Measurements from ENCODE around the gene RUBCNL. TPM values are rescaled to one million over a fixed set of nuclear protein-coding genes. Genes with fewer than 3 reads are reported as not detected.
A peak's percentile ranks its signal among the peaks of the same experiment; 100 is the strongest.

The RUBCNL gene
- total RNA-seq, 4 donors from 2014 or later, result 1.7 to 4.2 (median 2.8) TPM

DNA sequence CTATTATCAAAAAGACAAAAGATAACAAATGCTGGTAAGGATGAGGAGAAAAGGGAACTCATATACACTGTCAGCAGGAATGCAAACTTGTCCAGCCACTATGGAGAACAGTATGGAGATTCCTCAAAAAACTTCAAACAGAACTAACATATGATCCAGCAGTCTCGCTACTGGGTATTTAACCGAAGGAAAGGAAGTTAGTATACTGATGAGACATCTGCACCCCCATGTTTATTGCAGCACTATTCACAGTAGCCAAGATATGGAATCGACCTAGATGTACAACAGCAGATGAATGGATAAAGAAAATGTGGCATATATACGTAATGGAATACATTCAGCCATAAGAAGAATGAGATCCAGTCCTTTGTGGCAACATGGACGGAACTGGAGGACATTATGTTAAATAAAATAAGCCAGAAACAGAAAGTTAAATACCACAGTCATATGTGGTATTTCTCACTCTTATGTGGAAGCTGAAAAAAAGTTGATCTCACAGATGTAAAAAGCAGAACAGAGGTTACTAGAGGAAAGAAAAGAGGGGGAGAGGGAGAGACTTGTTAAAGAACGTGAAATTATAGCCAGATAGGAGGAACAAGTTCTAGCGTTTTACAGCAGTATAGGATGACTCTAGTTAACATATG, 83.2 kb downstream of the RUBCNL start:
- Histone ChIP-seq H3K27me3 (no peaks in the 10 kb centered on the region), H3K4me3 (replicated peaks in 1 of 3) (no peak overlapping the region), H3K27ac (no peak overlapping the region), H3K9me3 (no peaks in the 10 kb centered on the region), H3K4me1 (no peaks in the 10 kb centered on the region), H3K36me3 (no peaks in the 10 kb centered on the region)
- DNase-seq, result no peak
- TF ChIP-seq POLR2A (IDR thresholded peaks at IDR 0.05), result no peak
- TF ChIP-seq, protein P1, sequence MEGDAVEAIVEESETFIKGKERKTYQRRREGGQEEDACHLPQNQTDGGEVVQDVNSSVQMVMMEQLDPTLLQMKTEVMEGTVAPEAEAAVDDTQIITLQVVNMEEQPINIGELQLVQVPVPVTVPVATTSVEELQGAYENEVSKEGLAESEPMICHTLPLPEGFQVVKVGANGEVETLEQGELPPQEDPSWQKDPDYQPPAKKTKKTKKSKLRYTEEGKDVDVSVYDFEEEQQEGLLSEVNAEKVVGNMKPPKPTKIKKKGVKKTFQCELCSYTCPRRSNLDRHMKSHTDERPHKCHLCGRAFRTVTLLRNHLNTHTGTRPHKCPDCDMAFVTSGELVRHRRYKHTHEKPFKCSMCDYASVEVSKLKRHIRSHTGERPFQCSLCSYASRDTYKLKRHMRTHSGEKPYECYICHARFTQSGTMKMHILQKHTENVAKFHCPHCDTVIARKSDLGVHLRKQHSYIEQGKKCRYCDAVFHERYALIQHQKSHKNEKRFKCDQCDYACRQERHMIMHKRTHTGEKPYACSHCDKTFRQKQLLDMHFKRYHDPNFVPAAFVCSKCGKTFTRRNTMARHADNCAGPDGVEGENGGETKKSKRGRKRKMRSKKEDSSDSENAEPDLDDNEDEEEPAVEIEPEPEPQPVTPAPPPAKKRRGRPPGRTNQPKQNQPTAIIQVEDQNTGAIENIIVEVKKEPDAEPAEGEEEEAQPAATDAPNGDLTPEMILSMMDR (IDR thresholded peaks at IDR 0.05), result no peak
- intact Hi-C loops (cut with DNase I), result no loop called here
- WGBS, 2 donors, result 76 to 77% methylated on average over 7 of the region's 7 CpGs

DNA sequence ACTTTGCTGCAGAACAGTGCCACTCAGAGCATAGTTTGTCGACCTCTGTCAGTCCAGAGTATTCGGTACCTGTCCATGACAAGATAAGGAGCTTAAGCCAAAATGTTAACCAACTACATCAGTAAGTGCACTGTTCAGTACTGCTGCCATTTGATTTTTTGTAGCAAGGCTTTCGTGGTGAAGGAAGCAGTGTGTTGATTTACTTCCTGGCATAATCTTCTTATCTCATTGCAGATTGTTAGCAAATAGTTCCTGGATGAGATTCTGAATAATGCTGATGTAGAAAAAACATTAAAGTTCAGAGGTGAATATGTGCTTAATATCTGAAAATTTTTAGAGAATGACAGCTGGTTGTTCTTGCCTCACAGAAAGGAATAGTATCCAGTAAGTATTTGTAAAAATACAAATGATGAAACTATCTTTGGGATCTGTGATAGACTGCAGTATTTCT, 89.7 kb downstream of the RUBCNL start:
- DNase-seq, result no peak
- H3K4me3 ChIP-seq (replicated peaks in 1 of 3), result no peak overlapping the region
- no peak overlapping the region for H3K27ac ChIP-seq

DNA sequence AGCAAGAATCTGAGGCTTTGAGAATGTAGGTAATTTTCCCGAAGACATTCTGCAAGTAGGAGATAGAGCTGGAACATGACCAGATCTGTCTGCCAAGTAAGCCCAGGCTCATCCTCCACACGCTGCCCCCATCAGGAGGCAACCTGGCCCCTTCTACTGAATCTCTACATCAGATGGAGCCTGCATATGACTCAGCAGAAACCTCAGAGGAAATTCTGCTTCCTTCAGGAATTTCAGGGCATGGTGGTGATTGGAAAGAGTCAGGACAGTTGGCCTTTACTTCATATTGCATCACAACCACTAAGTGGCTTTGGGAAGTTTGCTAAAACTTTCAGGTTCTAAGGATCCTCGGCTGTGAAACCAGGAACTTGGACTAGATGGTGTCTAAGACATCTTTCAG, 90.1 kb downstream of the RUBCNL start:
- H3K27ac ChIP-seq, result no peak overlapping the region
- H3K4me1 ChIP-seq, result peaks cover 0 to 3% of the 10 kb centered on the region in 2 donors
- no peaks in the 10 kb centered on the region for H3K36me3 ChIP-seq
- 70 to 72% methylated on average over 3 of the region's 3 CpGs for WGBS, 2 donors
- no peaks in the 10 kb centered on the region for H3K9me3 ChIP-seq
- no peak overlapping the region for H3K4me3 ChIP-seq (replicated peaks in 1 of 3)
- H3K27me3 ChIP-seq, result no peaks in the 10 kb centered on the region
- intact Hi-C loops (cut with DNase I), result no loop called here
- DNase-seq, result no peak
- TF ChIP-seq POLR2A (IDR thresholded peaks at IDR 0.05), result no peak
- TF ChIP-seq, protein P1 (IDR thresholded peaks at IDR 0.05), result no peak

More for the DNA sequence above, 89.7 kb downstream of the RUBCNL start:
- H3K9me3 ChIP-seq, result no peaks in the 10 kb centered on the region
- H3K4me1 ChIP-seq, result peaks cover 0 to 3% of the 10 kb centered on the region in 2 donors
- no peak for TF ChIP-seq POLR2A (IDR thresholded peaks at IDR 0.05)
- TF ChIP-seq, protein P1 (IDR thresholded peaks at IDR 0.05), result no peak
- WGBS, 2 donors, result 67 to 70% methylated on average over 3 of the region's 3 CpGs
- no peaks in the 10 kb centered on the region for H3K36me3 ChIP-seq
- intact Hi-C loops (cut with DNase I), result no loop called here
- H3K27me3 ChIP-seq, result no peaks in the 10 kb centered on the region

DNA sequence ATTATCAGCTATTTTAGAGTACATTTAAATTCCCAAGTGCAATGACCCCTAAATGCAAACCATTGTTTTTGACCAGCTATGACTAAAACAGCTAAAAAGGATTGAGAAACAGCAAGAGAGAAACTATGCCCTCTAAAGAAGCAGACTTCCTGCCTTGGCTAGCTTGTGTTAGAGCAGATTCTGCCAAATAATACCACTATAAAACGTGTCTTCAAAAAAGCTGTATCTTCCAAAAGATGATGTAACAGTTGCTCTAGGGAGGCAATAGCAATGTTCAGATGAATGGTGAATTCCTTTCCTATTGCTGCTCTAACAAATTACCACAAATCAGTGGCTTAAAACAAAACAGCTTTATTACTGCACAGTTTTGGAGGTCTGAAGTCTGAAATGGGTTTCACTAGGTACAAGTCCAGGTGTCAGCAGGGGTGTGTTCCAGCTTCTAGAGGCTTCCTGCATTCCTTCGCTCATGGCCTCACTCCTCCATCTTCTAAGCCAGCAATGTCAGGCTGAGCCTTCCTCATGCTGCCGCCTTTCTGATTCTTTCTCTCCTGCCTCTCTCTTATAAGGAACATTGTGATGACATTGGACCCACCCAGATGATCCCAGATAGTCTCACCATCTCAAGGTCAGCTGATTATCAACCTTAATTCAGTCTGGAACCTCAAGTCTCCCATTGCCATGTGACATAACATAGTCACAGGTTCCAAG, 90.8 kb downstream of the RUBCNL start:
- Histone ChIP-seq H3K27me3 (no peaks in the 10 kb centered on the region), H3K4me1 (peaks cover 0 to 3% of the 10 kb centered on the region in 2 donors), H3K36me3 (no peaks in the 10 kb centered on the region), H3K9me3 (no peaks in the 10 kb centered on the region), H3K27ac (no peak overlapping the region), H3K4me3 (replicated peaks in 1 of 3) (no peak overlapping the region)
- intact Hi-C loops (cut with DNase I), result no loop called here
- TF ChIP-seq, protein P1 (IDR thresholded peaks at IDR 0.05), result no peak
- no peak for TF ChIP-seq POLR2A (IDR thresholded peaks at IDR 0.05)
- no peak for DNase-seq
- 80 to 85% methylated on average over 3 of the region's 3 CpGs for WGBS, 2 donors

DNA sequence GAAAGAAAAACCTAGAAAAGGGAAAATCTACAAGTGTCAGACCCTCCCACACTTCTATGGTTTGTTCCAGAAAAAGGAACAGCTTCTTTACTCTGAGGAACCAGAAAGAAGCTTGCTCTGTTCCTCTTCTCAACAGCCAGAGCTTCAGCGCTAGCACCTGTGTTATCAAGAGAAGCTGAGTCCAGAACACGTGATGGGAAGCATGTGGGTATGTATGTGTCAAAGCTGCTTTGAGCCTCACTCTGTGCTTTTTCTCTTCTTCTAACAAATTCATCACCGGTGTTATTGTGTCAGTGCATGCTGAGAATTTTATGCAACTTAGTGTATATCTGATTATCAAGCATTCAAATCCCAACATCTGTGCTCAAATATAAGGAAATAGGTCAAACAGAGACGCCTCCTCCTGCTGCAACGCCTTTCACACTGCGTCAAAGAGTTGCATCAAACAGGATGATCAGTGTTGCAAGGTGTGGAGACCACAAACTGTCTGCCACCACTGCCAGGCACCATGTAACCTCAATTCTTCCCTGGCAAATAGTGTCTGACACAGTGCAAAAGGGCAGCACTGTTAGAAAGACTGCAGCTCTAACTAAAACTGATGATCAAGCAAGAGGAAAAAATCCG, 91.4 kb downstream of the RUBCNL start:
- Histone ChIP-seq H3K9me3 (no peaks in the 10 kb centered on the region), H3K36me3 (no peaks in the 10 kb centered on the region), H3K27ac (no peak overlapping the region), H3K4me1 (peaks cover 0 to 3% of the 10 kb centered on the region in 2 donors), H3K27me3 (no peaks in the 10 kb centered on the region), H3K4me3 (replicated peaks in 1 of 3) (no peak overlapping the region)
- peak in 1 of 2 donors; percentile 4 for DNase-seq
- WGBS, 2 donors, result 63 to 67% methylated on average over 7 of the region's 7 CpGs
- intact Hi-C loops (cut with DNase I), result no loop called here
- TF ChIP-seq POLR2A (IDR thresholded peaks at IDR 0.05), result no peak
- TF ChIP-seq, protein P1 (IDR thresholded peaks at IDR 0.05), result no peak
